Stimulated activated CD4-positive, alpha-beta T cell treated with anti-CD3 and anti-CD28 coated beads, Interleukin-2, amount 100 ng/mL, for 48 hours (primary cell): ENCODE measurements around the gene POLD4.

ENCODE experiments used
- DNase-seq, 2 donors: peaks; one replicate each; pipeline ENCODE4 v3.0.0-alpha.2; 2020

The POLD4 gene

DNA sequence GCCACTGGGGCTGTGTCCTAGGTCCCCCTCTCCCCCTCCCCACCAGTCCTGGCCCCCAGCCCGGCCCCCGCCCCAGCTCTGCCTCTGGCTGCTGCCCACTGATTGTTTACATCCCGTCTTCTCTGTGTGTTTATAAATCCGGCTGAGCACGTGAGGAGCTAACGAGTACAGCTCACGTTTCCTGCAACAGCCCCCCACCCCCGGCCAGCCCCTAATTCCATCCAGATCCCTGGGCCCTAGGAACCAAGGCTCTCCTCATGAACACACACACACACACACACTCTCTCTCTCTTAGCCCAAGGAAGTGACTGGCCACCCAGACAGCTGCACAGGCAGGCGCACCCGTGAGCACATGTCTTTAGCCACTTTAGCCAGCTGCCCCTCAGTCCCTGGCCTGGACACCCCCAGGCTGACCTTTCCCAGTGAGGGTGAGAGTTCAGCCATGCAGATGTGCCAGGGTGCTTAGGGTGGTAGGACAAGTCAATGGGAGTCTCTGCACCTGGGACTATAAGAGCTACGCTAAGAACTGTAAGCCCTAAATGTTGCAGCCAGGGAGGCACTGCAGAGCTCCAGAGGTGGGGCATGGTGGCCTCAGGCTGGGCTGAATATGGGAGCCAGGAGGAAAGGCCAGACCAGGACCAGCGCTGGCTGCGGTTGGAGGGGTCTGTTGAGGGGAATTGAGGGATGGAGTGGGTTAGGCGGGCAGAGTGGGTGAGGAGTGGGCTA is 17.2 kb upstream of the POLD4 start:
- DNase-seq: no peak

DNA sequence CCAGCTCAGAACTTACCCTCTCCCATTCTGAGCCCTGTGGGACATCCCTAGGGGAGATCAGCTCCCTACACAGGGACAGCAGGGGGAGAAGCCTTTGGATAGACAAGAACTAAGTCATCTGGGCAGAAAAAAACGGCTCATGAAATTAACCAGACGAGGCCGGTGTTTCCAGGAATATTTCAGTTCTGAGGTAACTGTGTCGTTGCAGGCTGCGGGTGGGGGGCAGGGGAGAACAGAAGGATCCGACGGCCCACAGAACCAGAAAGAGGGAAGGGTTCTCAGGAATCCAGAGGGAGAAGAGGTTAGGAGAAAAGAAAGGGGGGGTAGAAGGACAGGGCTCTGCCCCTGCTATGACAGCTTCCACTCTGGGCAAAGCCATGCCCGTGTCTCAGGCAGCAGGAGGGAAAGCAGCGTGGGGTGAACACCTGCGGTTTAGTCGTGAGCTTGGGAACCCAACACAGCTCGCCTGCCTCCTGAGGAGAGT is 16.5 kb upstream of the POLD4 start:
- no peak for DNase-seq

DNA sequence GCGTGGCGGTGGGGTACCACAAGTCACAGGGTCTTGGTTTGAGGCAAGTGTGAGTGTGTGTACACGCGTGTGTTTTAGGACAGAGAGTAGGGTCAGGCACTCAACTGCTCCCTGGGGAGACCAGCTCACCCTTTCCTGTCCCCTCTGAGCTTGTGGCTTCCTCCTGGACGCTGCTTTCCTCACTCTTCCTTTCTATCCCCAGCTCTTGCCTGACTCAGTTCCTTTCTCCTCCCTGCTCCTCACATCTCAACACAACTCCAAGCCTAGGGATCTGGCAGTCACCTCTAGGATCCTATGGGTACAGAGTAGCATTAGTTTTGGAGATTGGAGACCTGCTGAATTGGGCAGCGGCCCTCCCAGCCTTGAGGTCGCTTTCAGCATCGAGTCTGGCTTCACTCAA is 15.9 kb upstream of the POLD4 start:
- no peak for DNase-seq

DNA sequence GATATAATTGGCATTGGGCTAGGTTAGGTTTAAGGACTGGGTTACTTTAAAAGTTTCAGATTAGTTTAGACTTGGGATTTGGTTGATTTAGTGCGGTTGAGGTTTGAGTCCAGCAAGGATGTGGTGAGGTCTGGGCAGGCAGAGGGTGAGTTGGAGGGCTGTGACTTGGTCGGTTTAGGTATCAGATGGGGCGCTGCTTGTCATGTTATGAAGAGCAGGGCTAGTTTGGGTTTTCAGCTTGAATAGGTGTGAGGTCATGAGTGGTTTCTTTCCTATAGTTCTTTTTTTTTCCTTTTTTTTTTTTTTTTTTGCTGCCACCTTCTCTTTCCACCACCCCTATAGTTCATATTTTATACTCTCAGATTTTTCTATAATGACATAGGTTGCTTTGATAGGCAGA is 15.3 kb upstream of the POLD4 start:
- DNase-seq: no peak

DNA sequence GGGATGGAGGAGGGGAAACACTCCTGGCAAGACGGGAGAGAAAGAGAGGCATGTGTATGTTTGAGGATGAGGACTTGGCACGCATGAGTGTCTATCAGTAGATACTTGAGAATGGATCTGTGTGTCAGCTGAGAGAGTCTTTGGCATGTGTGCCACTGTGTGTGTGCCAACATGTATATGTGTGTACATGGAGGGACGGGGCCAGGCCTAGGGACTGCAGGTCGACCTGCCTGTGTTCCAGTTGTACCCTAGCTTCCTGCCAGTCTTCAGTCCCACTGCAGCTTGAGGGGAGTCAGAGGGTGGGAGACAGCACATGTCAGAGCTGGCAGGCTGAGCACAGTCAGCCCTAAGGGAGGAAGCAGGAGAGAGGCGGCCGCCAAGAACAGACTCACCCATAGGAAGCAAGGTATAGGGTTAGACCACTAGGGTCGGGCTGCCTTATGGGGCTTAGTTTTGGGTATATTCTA is 14.4 kb upstream of the POLD4 start:
- no peak for DNase-seq

DNA sequence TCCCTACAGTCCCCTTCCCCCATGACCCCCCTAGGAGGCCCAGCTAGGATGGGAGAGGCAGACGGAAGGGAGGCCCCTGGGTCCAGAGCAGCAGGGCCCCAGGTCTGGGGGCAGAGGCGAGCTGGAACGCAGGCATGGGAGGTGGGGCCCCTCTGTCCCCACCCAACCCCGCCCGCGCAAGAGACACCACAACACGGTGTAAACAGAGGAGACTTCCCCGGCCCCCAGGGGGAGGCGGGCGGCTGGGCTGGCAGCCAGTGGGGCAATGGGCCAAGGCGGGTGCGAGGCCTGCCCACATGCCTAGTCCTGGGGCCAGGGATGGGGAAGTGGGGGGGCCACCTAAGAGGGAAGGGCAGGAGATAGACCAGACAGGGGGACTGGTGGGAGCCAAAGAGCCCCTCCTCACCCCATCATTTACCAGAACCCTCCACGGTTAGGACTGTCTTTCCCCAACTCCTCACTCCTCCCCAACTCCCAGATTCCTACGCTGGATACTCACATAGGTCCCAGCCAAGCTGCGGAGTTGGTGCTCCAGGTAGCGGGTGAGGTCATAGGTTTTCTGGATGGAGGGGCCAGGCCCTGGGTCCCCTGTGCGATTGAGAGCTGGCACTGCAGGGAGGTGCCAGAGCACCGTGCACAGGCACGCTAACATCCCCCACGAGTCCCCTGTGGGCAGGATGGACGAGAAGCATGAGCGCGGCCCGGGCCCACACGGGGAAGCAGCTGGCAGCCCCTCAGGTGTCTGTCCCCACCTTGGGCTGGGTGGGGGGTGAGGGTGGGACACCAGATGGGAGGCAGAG is 13.8 kb upstream of the POLD4 start:
- no peak for DNase-seq

DNA sequence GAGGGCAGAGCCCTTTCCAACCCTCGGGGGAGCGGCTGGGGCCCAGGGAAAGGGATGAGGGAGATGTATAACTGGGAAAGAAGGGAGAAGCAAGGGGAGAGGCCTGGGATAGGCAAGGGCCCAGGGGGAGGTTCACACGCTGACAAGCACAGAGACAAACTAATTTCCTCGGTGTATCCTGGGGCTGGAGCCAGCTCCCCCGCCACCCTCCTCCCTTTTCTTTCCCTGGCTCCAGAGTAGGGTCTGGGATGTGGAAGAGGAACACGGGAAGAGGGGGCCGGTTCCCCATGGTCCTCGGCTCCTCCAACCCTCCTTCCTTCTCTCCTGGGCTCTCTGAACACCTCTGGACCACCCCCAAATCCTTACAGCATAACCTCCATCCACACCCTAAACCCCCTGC is 13.2 kb upstream of the POLD4 start:
- DNase-seq: no peak

DNA sequence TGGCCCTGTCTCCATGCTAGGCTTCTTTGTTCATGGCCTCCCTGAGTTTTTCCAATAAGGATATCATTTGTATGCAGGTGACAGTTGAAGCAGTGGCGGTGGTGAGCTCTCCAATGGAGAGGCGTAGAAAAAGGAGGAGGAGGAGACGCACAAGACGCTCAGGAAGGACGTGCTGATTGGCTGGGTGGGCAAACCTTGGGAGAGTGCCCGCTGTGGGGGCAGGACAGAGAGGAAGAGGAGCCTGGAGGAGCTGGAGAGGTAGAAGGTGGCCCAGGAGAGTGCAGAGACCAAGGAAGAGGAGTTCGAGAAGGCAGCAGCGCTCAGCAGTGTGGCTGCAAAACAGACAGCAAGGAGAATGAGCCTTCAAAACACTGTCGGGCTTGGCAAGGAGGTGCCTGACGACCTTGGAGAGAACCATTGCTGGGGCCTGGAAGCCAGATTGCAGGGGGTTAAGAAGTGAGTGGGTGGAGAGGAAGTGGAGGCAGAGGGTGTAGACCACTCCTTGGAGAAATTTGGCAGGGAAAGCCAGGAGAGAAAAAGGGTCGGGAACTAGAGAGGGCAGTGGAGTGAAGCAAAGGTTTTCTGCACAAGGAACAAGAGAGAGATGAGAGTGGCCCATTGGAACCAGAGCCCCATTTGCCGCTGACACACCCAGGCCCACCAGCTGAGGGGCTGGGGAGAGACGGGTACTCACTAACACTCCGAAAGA is 12.5 kb upstream of the POLD4 start:
- no peak for DNase-seq

DNA sequence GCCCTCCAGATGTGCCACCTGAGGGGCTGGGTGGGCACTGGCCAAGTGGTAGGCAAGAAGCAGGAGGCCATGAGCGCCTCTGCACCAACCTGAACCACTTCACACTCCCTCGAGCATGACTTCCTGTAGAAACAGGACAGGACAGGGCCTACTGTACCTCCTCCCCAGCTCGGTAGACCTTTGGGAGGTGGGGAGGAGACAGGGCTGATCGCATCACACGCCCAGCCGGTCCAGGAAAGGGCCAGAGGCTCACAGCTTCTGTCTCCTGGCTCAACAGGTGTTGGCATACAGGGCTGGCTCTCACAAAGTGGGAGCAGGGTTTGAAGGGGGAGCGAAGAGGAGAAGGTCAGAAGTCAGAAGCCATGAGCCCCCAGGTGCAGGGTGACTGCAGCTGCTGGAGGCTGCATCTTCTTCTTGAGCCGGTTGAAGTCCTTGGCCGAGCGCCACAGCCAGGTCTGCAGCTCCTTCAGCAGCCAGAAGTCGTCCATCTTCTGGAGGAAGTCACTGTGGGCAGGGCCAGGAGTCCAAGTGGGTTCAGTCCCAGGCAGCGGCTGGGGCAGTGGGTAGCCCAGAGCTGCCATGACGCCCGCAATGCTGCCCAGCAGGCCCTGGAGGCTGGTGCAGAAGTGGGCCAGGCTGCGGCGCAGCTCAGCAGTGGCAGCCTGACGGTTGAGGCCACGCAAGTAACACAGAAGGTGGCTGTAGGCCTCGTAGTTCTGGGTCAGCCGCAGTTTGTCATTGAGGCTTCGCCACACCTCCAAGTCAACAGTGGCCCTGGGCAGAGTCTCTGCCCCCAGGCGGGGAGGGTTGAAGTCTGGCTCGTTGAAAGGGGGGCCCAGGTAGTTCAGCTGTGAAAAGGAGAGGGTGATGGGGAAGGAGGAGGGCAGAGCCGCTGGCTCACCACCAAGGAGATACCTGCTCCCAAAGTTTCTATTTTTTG is 11.7 kb upstream of the POLD4 start:
- no peak for DNase-seq

DNA sequence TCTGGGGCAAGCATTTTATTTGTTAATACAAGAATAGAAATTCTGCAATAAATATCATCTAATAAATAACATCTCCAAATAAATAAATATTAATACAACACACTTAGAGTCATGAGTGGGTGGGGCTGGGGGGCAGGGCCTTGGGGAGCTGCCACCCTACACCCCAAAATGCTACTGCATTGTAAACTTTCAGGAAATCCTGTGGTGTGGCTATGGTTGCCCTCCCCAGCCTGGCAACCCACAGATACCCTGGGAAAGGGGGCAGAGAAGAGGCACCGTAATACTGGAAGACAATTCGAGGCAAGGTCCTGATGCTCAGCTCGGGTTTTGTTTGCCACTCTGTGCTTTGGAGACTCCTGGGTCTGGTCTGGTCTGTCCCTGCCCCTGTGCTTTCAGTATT is 10.8 kb upstream of the POLD4 start:
- no peak for DNase-seq

DNA sequence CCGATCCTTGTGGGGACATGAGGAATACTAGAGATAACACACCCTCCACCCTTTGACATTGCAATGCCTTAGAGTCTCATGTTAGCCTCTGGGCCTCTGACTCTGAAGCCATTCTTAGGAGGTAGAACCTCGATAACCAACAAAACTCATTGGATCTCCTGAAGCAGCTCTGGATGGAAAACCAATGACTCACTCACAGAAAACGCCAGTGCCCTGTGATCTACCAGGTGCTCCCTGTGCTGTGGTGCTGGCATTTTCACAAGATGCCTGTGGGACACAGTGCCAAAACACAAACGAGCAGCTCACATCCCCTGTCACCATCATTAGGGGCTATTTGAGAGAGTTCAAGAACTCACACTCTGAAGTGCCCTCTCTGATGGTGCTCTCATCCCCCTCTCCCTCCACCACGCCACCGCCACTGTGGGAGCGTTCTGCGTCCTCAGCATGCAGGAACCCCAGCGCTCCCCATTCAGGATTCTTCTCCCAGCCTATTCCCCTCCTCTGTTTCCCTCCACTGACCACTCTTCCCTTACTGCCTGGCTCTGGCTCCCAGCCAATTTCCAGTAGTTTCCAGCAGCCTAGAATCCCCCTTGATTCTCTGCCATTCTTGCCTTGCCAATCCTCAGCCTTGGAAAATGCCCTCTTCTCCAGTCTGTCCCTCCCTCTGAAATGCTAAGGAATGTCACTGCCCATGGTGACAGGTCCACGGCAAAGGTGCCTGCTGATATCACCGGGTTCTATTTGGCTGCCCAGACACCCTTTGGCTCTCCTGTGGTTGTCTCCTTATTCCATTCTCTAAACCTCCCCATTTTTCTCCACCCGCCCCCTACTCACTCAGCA is 4.7 kb upstream of the POLD4 start:
- DNase-seq: no peak

DNA sequence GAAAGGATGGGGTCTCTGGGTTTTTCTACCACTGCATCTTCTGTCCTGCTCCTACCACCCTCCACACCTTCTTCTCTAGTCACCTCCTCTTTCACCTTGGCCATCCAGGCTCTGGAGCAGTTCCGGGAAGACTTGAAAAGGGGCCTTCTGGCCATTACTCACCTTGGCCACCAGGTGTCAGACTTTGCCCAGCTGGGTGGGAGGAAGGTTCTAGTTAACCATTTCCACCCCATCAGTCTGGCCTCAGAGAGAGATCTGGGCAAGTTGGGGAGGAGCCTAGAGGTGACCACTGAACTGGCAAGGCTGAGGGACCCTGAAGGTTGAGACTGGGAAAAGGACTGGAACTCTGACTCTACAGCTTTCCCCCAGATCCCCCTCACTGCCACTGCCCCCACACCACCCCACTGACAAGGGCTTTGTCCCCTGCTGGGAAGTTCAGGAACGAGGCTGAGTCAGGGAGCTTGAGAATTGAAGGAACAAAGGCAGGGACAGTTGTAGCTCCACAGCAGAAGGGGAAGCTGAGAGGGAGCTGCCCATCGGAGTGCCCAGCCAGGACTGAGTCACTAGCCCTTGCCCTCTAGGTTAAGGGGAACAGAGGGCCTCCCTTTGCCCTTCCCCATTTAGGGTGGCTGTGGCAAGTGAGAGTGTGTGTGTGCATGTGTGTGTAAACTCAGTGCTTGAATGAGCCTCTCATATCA is 3.7 kb upstream of the POLD4 start:
- DNase-seq: peak; percentile 50 to 67

DNA sequence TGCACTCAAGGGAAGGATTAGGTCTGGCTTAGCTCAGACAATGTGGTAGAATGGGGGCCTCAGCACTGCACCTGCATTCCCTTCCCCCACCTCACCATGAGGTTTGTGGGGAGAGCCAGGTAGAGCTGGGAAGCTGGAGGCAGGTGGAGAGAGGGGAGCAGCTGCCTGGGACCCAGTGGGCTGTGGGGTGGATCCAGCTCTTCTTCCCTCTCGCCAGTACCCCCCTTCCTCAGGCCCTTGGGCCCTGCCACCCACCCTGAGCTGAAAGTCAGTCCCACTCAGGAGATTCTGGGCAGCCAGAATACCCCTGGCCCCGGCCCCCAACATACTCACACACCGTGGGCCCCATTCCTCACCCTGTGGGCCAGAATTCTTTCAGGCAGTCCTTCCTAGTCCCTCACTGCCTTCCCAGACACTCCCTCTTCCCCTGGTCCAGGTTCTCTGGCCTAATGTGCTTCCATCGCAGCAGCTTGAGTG is 3.1 kb upstream of the POLD4 start:
- DNase-seq: no peak

DNA sequence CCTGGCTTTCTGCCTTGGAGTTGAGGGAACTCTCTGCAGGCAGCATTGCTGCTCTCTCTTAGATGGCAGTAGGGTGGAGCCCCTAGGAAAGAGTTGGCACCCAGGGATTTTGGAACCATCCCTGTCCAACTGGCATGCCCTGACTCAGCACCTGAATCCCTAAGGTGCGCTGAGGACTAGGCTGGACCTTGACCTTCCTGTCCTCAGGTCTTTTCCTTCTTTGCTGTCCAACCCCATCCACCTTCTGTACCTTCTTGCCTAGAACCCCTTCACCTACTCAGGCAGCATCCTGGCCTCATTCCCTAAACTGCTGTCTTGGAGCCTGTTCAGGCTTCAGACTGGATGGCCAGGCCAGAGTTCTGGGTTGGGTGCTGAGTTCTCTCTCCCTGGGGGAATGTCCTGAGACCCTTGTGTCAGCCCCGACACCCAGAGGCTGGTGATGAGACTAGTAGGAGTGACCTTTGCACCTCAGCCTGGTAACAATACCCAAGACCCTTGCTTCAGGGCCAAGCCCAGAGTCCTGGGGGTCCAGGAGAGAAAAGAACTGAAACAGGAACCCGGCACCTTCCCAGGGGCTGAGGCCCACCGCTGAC is 2.5 kb upstream of the POLD4 start:
- DNase-seq: no peak

DNA sequence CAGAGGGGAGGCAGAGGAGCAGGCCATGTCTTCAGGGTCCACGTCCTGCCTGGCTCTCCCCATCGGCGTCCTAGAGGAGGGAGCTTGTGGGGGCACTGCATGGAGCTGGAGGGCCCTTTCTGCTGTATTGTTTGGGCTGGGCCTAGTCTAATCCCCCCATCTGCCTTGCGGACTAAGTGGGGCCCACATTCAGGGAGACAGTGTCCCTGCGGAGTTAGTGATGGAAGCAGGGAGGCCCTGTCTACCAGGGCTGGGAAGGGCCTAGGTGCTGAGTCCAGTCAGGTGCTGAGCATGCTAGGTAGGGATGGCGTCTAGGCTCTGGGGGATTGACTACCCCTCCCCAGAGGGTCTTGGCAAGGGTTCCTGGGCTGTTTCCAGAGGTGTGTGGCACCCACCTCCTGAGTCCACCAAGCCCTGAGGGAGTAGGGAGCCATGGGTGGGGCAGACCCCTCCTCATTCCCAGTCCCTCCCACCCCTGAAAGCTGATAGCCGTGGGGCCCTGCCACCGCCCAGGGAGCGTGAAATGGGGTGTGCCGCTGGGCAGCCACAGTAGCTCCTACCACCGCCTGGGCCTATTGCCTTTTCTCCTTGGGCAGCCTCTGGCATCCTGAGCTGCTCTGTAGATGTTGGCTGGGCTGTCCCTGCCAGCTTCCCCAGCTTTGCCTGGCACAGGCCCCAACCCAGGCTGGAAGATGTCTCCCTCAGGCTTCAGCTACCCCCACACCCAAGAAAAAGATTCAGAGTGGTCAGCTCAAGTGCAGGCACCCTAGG is 1.9 kb upstream of the POLD4 start:
- no peak for DNase-seq

DNA sequence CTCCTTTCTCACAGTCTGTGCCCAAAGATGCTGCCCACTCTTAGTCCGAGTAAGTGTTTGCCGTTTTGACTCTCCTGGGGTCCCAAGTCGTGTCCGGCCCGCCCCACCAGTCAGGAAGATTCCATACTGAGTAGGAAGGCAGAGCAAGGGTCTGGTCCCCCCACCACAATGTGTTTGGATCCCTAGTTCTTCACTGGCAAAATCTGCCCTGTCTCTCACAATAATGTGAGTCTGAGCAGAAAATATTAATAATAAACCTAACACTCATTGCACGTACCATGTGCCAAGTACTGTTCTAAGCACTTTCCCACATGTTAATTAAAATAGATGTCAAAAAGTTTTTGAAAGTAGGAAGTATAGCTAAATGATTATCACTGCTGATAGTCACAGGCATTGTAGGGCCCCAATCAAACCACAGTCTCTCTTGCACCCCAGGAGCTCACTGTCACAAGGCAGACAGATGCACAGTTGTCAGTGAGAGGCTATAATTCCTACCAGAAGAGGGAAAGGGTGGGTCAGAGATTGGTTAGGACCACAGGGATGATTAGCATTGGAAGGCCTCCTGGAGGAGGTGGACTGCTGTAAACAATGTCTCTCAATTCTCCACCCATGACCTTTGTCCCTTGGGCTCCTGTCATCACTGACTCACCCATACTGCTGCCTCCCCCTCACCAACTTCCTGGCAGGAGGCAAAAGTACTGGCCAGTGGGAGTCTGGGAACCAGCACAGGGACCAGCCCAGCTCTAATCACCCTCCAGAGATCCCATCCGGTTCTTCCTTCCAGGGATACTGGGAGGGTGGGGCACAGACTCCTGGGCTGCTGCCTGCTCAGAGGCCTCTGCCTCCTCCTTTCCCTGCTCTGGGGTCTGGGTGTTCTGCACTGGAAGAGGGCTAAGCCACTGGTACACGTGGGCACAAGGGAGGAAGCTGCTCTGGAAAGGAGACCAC is 1.0 kb upstream of the POLD4 start:
- DNase-seq: no peak

DNA sequence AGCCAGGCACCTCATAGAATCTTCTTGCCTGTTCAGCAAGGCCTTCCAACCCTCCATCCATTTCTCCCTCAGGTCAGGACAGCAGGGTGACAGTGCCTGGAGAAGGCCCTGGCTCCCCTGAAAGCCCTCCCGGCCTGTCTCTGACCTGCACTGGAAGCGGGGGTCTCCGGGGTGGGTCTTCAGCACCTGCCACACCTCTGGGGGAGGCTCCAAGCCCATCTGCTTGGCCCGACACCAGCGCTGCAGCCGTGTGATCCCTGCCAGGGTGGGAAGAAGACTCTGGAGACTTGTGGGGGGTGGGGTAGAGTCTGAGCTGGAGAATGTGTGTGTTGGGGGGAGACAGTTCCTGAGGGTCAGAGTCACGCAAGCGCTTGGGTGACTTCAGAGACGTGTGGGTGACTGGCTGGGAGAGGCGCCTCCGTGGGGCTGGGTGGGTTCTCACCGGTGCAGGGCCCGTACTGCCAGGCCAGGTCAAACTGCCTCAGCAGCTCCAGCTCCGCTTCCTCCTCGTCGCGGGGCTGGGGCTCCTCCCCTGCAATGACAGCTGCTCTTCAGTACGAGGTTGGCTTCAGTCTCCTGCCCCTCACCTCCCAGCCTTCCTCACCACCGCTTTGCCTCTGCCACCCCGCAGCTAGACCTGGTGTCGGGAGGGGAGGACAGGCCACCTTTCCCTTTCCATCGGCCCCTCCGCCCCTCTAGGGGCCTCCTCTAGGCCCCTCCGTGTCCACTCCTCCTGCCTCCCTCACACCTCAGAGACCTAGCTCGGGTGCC is 615 bp downstream of the POLD4 start:
- no peak for DNase-seq
